Effector memory CD4-positive, alpha-beta T cell (primary cell): ENCODE measurements around the gene FSTL4.

Experiments
- DNase-seq, 3 donors: peaks; one replicate each; pipeline ENCODE4 v3.0.0-alpha.2; 2020
- H3K27ac ChIP-seq: 2 replicates; pipeline ENCODE4 v1.7.0; 2013; ENCODE audit warnings: mild to moderate bottlenecking, low read length, moderate library complexity; ENCODE audit not compliant: insufficient read depth, poor library complexity, severe bottlenecking
- H3K27me3 ChIP-seq: replicated peaks from 2 replicates; pipeline ENCODE4 v1.7.0; 2013; ENCODE audit warnings: mild to moderate bottlenecking, low read length; ENCODE audit not compliant: insufficient read depth, control insufficient read depth, poor library complexity, severe bottlenecking
- H3K36me3 ChIP-seq: 2 replicates; pipeline ENCODE4 v1.7.0; 2013; ENCODE audit warnings: mild to moderate bottlenecking, low read length, moderate library complexity; ENCODE audit not compliant: control insufficient read depth, insufficient read depth
- H3K4me1 ChIP-seq: 2 replicates; pipeline ENCODE4 v1.7.0; 2013; ENCODE audit warnings: low read length, mild to moderate bottlenecking; ENCODE audit not compliant: control insufficient read depth, insufficient read depth, poor library complexity, severe bottlenecking
- H3K4me3 ChIP-seq: 2 replicates; pipeline ENCODE4 v1.7.0; 2013; ENCODE audit warnings: low read length, low read depth, mild to moderate bottlenecking; ENCODE audit not compliant: insufficient read depth, poor library complexity, severe bottlenecking
- H3K9me3 ChIP-seq: 2 replicates; pipeline ENCODE4 v1.7.0; 2013; ENCODE audit warnings: mild to moderate bottlenecking, low read length, moderate library complexity; ENCODE audit not compliant: control insufficient read depth

Gene FSTL4

DNA sequence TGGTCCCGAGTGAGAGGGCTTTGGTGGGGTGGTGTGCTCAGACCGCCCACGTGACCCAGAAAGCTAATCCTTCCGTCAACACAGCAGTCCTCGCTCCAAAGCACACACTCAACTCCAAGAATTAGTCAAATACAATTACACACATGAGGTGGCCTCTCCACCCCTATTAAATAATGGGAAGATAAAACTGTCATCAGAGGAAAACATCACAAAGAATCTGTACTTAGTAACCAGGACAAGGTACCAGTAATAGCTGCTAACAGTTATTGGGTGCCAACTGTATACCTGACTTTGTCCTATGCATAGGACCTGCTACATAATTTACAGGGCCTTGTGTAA, 337.8 kb downstream of the FSTL4 start:
- no peaks in the 10 kb centered on the region for H3K4me1 ChIP-seq
- no peak for DNase-seq
- no peaks in the 10 kb centered on the region for H3K9me3 ChIP-seq
- no peak overlapping the region for H3K27ac ChIP-seq
- H3K36me3 ChIP-seq: no peaks in the 10 kb centered on the region
- H3K4me3 ChIP-seq: no peak overlapping the region
- H3K27me3 ChIP-seq: no peaks in the 10 kb centered on the region

DNA sequence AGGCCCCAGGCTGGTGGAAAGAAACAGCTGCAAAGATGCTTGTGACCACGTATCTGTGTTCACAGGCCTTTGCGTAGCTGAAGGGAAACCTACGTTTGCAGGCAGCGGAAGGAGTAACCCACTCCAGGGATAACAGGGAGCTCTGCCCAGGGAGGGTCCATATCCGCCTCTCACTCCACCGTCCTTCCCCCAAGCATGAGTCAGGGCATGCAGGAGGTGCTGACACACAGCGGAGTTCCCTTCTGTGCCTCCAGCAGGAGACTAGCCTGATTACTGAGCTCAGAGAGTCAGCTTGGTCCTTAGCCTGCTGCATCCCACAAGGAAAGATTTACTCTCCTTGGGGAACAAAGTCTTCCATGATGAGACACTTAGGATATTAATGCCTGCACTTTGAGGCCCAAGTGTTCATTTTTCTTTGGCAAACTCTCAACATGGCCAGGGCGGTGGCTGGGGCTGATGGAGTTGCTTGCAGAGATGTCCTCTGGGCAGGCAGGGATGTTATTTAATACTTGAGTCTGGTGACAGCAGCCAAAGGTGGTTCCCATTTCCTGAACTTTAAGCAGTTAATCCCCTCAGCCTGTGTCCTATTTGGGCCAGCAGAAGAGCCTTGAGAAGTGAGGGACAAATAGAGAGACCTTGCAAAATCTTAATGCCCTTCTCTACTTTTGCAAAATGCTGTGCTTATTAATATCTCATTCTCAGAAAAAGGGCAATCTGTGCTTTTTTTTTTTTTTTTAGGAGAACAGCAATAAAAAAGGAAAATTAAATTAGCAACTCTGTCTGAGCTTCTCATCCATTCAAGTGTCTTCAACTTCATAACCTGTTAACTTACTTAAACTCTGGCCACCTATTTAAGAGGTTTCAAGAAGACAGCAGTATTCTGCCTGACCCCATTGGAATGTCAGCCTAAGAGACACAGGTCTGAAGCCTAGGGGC, 338.4 kb downstream of the FSTL4 start:
- Histone ChIP-seq H3K27me3 (no peaks in the 10 kb centered on the region), H3K27ac (no peak overlapping the region)
- DNase-seq: no peak

DNA sequence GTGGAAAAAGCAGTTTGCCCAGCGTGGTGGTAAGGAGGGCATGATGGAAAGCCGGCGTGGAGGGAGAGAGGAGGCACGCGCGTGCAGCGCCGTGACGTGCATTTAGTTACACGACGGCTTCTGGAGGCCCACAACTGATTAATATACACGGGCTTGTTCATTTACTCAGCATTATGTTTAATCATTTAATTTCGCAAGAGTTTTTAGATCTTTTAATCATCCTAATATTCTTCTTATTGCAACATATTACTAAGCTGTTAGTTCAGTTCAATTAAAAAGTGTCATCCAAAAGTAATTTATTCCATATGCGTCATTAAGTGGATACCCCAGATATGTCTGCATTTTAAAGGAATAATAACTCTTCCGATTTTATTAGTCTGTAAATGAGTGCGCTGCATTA, 340.0 kb downstream of the FSTL4 start:
- Histone ChIP-seq H3K4me3 (no peak overlapping the region), H3K9me3 (no peaks in the 10 kb centered on the region), H3K4me1 (no peaks in the 10 kb centered on the region), H3K27me3 (no peaks in the 10 kb centered on the region), H3K36me3 (no peaks in the 10 kb centered on the region), H3K27ac (no peak overlapping the region)
- no peak for DNase-seq

More for the DNA sequence above, 338.4 kb downstream of the FSTL4 start:
- Histone ChIP-seq H3K4me3 (no peak overlapping the region), H3K9me3 (no peaks in the 10 kb centered on the region), H3K4me1 (no peaks in the 10 kb centered on the region), H3K36me3 (no peaks in the 10 kb centered on the region)

DNA sequence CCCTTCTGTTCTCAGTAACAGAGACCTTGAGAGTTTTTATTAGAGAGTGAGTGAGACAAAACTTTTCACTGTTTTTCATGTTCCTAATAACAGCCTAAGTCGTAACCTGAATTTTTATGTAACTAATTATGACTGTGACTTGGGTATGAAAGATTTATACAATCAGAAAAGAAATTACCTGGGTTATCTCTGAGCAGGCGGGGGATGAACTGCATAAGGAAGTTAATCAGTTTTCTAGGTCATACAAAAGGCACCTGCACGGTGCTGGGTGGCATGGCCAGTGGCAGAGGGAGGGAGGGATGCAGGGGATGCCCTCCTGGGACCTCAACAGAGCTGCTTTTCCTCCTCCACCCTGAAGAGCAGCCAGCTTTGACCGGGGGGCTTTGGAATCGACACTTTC, 340.7 kb downstream of the FSTL4 start:
- Histone ChIP-seq H3K36me3 (no peaks in the 10 kb centered on the region), H3K27ac (no peak overlapping the region), H3K27me3 (no peaks in the 10 kb centered on the region), H3K4me3 (no peak overlapping the region), H3K9me3 (no peaks in the 10 kb centered on the region), H3K4me1 (no peaks in the 10 kb centered on the region)
- DNase-seq: no peak

DNA sequence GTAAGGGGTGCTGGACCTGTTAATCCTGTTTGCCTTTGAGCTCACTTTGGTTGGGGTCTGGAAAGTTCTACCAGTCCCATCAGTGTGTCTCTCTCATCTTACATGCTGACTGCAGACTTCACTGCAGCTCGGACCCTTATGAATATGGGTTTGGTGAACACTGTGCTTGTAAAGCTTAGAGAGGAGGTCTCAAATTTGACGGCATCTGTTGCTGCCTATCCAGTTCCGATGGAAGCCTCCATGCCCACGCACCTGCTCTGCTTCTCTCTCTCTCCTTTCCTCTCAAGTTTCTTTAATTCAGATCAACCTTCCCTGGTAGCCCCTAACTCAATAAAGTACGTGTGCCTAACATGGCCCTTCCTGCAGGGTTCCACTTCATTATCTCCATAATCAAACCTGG, 342.6 kb downstream of the FSTL4 start:
- Histone ChIP-seq H3K9me3 (no peaks in the 10 kb centered on the region), H3K27ac (no peak overlapping the region), H3K4me1 (no peaks in the 10 kb centered on the region), H3K4me3 (no peak overlapping the region), H3K36me3 (no peaks in the 10 kb centered on the region), H3K27me3 (no peaks in the 10 kb centered on the region)
- DNase-seq: no peak

DNA sequence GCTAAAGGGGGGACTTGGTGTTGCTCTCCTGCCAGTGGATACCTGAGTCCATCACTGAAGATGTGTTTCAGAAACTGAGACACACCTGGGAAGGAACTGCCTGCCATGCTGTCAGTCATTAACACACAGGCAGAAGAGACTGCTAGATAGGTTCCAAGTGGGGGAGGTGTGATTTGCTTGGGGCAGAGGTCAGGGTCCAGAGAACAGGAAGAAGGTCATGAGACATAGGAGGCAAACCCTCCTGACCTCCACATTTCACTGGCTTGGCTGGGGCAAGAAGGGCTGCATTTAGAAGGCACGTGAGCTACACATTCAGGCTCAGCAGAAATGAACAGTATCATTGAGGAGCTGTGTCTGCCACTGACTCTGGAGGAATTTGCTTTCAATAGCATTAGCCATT, 344.7 kb downstream of the FSTL4 start:
- H3K27me3 ChIP-seq: no peaks in the 10 kb centered on the region
- no peaks in the 10 kb centered on the region for H3K4me1 ChIP-seq
- H3K4me3 ChIP-seq: no peak overlapping the region
- DNase-seq: no peak
- no peaks in the 10 kb centered on the region for H3K36me3 ChIP-seq
- no peak overlapping the region for H3K27ac ChIP-seq
- no peaks in the 10 kb centered on the region for H3K9me3 ChIP-seq

DNA sequence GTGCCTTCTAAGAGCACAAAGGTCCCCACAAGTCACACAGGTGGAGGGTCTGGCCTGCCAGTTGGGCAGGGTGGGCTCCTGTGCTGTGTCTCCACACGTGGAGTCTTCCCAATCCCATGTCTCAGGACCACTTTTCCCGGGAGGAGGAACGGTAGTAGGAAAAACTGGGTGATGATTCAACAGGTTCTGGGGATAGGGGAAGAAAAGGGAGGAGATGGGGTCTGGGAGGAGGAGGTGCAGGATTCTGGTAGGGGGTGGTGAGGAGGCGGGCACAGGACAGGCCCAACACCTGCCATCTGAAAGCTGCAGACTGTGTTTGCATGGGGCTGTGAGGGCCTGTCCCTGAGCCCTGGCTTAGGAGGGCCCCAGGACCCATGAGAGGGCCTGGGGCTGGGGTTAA, 345.4 kb downstream of the FSTL4 start:
- no peaks in the 10 kb centered on the region for H3K27me3 ChIP-seq

DNA sequence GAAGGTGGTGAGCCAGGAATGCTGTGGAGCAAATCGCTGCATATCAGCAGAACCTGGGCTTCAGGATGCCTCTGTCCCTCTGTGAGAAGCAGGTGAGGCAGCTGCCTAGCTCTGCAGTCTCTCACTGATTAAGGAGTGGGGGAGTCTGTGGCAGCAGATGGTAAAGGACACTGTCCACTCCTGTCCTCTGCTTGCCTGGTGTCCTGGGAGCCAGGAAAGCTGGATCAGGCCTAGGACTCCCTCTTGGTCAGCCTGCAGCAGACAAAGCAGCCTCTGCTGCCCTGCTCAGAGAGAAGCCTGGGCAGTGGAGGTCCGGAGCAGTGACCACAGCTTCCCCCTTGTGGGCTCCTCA, 345.8 kb downstream of the FSTL4 start:
- H3K36me3 ChIP-seq: no peaks in the 10 kb centered on the region
- H3K27ac ChIP-seq: no peak overlapping the region
- DNase-seq: no peak
- no peak overlapping the region for H3K4me3 ChIP-seq
- no peaks in the 10 kb centered on the region for H3K27me3 ChIP-seq
- no peaks in the 10 kb centered on the region for H3K9me3 ChIP-seq
- H3K4me1 ChIP-seq: no peaks in the 10 kb centered on the region

More for the DNA sequence above, 345.4 kb downstream of the FSTL4 start:
- H3K36me3 ChIP-seq: no peaks in the 10 kb centered on the region
- no peaks in the 10 kb centered on the region for H3K9me3 ChIP-seq
- H3K27ac ChIP-seq: no peak overlapping the region
- no peak for DNase-seq
- no peak overlapping the region for H3K4me3 ChIP-seq
- H3K4me1 ChIP-seq: no peaks in the 10 kb centered on the region

DNA sequence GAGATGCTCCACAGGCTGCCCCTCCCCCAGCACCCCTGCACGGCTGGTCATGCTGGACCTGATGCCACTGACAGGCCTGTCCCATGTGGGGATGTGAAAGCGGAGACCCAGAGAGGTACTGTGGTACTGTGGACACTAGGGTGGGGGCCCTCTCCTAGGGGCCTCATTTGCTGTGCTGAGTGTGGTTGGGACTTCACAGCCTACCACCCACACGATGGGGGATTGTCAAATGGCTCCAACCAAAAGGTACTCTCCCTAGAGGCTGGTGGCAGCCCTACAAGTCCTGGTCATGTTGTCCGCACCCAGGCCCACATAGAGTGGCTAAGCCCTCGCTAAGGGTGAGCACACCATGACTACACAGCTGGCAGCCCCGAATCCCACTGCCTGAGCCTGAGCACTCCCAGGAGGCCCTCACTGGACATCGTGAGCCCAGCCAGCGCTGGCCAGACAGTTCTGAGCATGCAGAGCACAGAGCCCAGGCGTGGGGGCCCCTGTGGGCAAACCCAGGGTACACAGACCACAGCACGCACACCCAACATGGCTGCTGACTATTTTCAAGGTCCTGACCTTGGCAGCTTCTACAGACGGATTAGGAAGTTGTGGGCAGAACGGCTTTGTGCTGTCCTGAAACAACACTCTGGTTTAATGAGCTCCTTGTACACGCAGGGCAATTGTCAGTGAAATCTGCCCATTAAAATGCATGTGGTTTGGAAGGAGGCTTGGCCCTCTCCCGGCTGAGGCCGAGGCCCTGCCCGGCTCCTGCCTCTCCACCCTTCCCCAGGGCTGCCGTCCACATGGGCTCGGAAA, 346.4 kb downstream of the FSTL4 start:
- H3K4me1 ChIP-seq: no peaks in the 10 kb centered on the region
- H3K9me3 ChIP-seq: no peaks in the 10 kb centered on the region
- no peak overlapping the region for H3K27ac ChIP-seq
- no peaks in the 10 kb centered on the region for H3K27me3 ChIP-seq
- no peak overlapping the region for H3K4me3 ChIP-seq
- no peak for DNase-seq
- no peaks in the 10 kb centered on the region for H3K36me3 ChIP-seq

DNA sequence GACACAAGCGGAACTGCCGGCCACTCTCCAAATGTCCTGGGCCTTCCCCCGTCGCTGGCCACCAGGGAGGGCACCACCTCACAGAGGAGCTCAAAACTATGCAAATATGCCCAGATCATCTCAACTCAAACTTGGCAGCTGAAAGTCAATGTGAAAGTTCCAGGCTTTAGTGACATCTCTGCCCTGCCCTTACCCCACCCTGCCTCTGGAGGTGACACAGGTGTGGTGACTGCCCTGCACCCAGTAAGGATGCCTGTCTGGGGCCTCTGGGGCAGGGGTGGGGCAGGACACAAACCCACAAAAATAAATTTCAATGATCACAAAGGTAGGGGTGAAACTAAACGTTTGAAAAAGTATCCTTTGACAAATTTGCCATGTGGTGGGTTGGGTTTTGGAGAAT, 347.1 kb downstream of the FSTL4 start:
- H3K27me3 ChIP-seq: no peaks in the 10 kb centered on the region
- no peak for DNase-seq
- H3K9me3 ChIP-seq: no peaks in the 10 kb centered on the region
- H3K27ac ChIP-seq: no peak overlapping the region
- no peaks in the 10 kb centered on the region for H3K36me3 ChIP-seq
- H3K4me3 ChIP-seq: no peak overlapping the region
- H3K4me1 ChIP-seq: no peaks in the 10 kb centered on the region
